ENCODE results near the gene MATN3. TPM values are rescaled to one million over a fixed set of nuclear protein-coding genes. Genes with fewer than 3 reads are reported as not detected.
A peak's percentile ranks its signal among the peaks of the same experiment; 100 is the strongest.

Gene MATN3
- total RNA-seq, 1 donor from 2014 or later = 0.45 TPM

GRCh38 chr2:19993731-19994130 lies 18.7 kb downstream of the MATN3 start:
- Mint-ChIP-seq H3K27me3 (ENCODE audit: insufficient read depth, low read depth) (no peaks in the 10 kb centered on the region), H3K9me3 (no peaks in the 10 kb centered on the region), H3K4me1 (peaks cover 21% of the 10 kb centered on the region), H3K27ac (no peak overlapping the region), H3K4me3 (no peak overlapping the region), H3K36me3 (no peaks in the 10 kb centered on the region)
- Histone ChIP-seq H3K27ac (no peak overlapping the region), H3K4me3 (no peak overlapping the region), H3K36me3 (no peaks in the 10 kb centered on the region), H3K9me3 (ENCODE audit: low read depth) (no peaks in the 10 kb centered on the region), H3K27me3 (no peaks in the 10 kb centered on the region), H3K79me2 (ENCODE audit: low read depth) (peaks cover 10% of the 10 kb centered on the region), H3K4me2 (no peak overlapping the region), H3F3A (ENCODE audit: low read depth) (peaks cover 30% of the 10 kb centered on the region), H4K20me1 (ENCODE audit: low read depth) (no peaks in the 10 kb centered on the region), H2AFZ (replicated peaks) (no peak overlapping the region), H3K4me1 (peaks cover 11% of the 10 kb centered on the region), H3K9ac (no peak overlapping the region)
- DNase-seq (ENCODE audit: low spot score) = no peak
- TF ChIP-seq CTCF (IDR thresholded peaks at IDR 0.05) (no peak), EZH2phosphoT487 (IDR thresholded peaks at IDR 0.05) (no peak), EZH2 (IDR thresholded peaks at IDR 0.05) (no peak)

GRCh38 chr2:19991895-19992294 lies 20.6 kb downstream of the MATN3 start:
- no peaks in the 10 kb centered on the region for H3K27me3 Mint-ChIP-seq (ENCODE audit: insufficient read depth, low read depth)

GRCh38 chr2:19990416-19990728 lies 22.1 kb downstream of the MATN3 start:
- Mint-ChIP-seq H3K4me3 (peak overlapping the region; percentile 95), H3K4me1 (peaks cover 34% of the 10 kb centered on the region), H3K27me3 (ENCODE audit: insufficient read depth, low read depth) (no peaks in the 10 kb centered on the region), H3K9me3 (no peaks in the 10 kb centered on the region), H3K27ac (no peak overlapping the region), H3K36me3 (peaks cover 15% of the 10 kb centered on the region)
- peak overlapping the region; percentile 96 for H3K4me2 ChIP-seq
- H3K27ac ChIP-seq = no peak overlapping the region
- peaks cover 20% of the 10 kb centered on the region for H3K4me1 ChIP-seq
- peaks cover 30% of the 10 kb centered on the region for H3F3A ChIP-seq (ENCODE audit: low read depth)
- H3K79me2 ChIP-seq (ENCODE audit: low read depth) = peaks cover 43% of the 10 kb centered on the region
- H3K27me3 ChIP-seq = no peaks in the 10 kb centered on the region
- no peak overlapping the region for H3K9ac ChIP-seq
- no peaks in the 10 kb centered on the region for H3K9me3 ChIP-seq (ENCODE audit: low read depth)
- no peaks in the 10 kb centered on the region for H3K36me3 ChIP-seq
- peak overlapping the region; percentile 84 for H3K4me3 ChIP-seq
- TF ChIP-seq EZH2phosphoT487 (IDR thresholded peaks at IDR 0.05) = no peak
- TF ChIP-seq EZH2 (IDR thresholded peaks at IDR 0.05) = no peak
- no peak for TF ChIP-seq CTCF (IDR thresholded peaks at IDR 0.05)
- H4K20me1 ChIP-seq (ENCODE audit: low read depth) = no peaks in the 10 kb centered on the region
- peak overlapping the region; percentile 98 for H2AFZ ChIP-seq (replicated peaks)
- no peak for DNase-seq (ENCODE audit: low spot score)

More at GRCh38 chr2:19991895-19992294, 20.6 kb downstream of the MATN3 start:
- Histone ChIP-seq H3K27ac (no peak overlapping the region), H3K4me3 (no peak overlapping the region), H4K20me1 (ENCODE audit: low read depth) (no peaks in the 10 kb centered on the region), H3K27me3 (no peaks in the 10 kb centered on the region), H2AFZ (replicated peaks) (no peak overlapping the region), H3K36me3 (no peaks in the 10 kb centered on the region), H3K4me2 (no peak overlapping the region), H3K79me2 (ENCODE audit: low read depth) (peaks cover 28% of the 10 kb centered on the region), H3K4me1 (peaks cover 20% of the 10 kb centered on the region), H3F3A (ENCODE audit: low read depth) (peaks cover 30% of the 10 kb centered on the region), H3K9me3 (ENCODE audit: low read depth) (no peaks in the 10 kb centered on the region), H3K9ac (no peak overlapping the region)
- no peak overlapping the region for H3K27ac Mint-ChIP-seq
- no peak for DNase-seq (ENCODE audit: low spot score)
- peaks cover 34% of the 10 kb centered on the region for H3K4me1 Mint-ChIP-seq
- peaks cover 6% of the 10 kb centered on the region for H3K36me3 Mint-ChIP-seq
- TF ChIP-seq EZH2phosphoT487 (IDR thresholded peaks at IDR 0.05) (no peak), CTCF (IDR thresholded peaks at IDR 0.05) (no peak), EZH2 (IDR thresholded peaks at IDR 0.05) (no peak)
- H3K9me3 Mint-ChIP-seq = no peaks in the 10 kb centered on the region
- no peak overlapping the region for H3K4me3 Mint-ChIP-seq
